ENCODE measurements around the gene TNFSF13.

TNFSF13 gene

GRCh38 chr17:7563115-7563869 lies 4.7 kb downstream of the TNFSF13 start:
- TF ChIP-seq Cebpa-rat (IDR thresholded peaks at IDR 0.05): no peak
- peaks cover 4 to 57% (median 13%) of the 10 kb centered on the region in 11 experiments; a peak in 17 of 22 replicates for H4K20me1 ChIP-seq
- H3K9me3 ChIP-seq (replicated peaks in 1 of 11): no peaks in the 10 kb centered on the region
- peak overlapping the region; percentile 81 to 98 (median 88) for H3K4me3 ChIP-seq
- H3K4me1 ChIP-seq: peaks cover 31 to 48% (median 40%) of the 10 kb centered on the region in 10 experiments
- H3K27me3 ChIP-seq: no peaks in the 10 kb centered on the region
- peak overlapping the region in 9 of 11 experiments; percentile 20 to 99 (median 97); a peak in 13 of 22 replicates for H3K27ac ChIP-seq
- H3K9ac ChIP-seq: peak overlapping the region; percentile 88 to 98 (median 94); a peak in 21 of 22 replicates
- H3K4me2 ChIP-seq: peak overlapping the region; percentile 91 to 100 (median 96)
- peaks cover 47 to 78% (median 57%) of the 10 kb centered on the region in 11 experiments for H3K36me3 ChIP-seq

GRCh38 chr17:7569571-7569970 lies 11.0 kb downstream of the TNFSF13 start:
- Histone ChIP-seq H3K9me3 (replicated peaks in 1 of 11) (peaks cover 0 to 4% (median 0%) of the 10 kb centered on the region in 11 experiments; a peak in 5 of 22 replicates), H3K36me3 (peaks cover 72 to 82% (median 81%) of the 10 kb centered on the region in 11 experiments), H3K27me3 (no peaks in the 10 kb centered on the region), H3K4me1 (peaks cover 10 to 41% (median 21%) of the 10 kb centered on the region in 10 experiments), H3K27ac (no peak overlapping the region; a peak in 1 of 22 replicates), H3K9ac (peak overlapping the region in 6 of 11 experiments; percentile 4 to 91 (median 35); a peak in 4 of 22 replicates), H3K4me2 (peak overlapping the region in 2 of 11 experiments; percentile 3 to 95; a peak in 1 of 22 replicates), H3K4me3 (no peak overlapping the region), H4K20me1 (peaks cover 15 to 68% (median 24%) of the 10 kb centered on the region in 11 experiments)
- TF ChIP-seq Cebpa-rat (IDR thresholded peaks at IDR 0.05): no peak

GRCh38 chr17:7570351-7570750 lies 11.8 kb downstream of the TNFSF13 start:
- H3K36me3 ChIP-seq: peaks cover 72 to 82% (median 81%) of the 10 kb centered on the region in 11 experiments
- H3K9ac ChIP-seq: peak overlapping the region in 9 of 11 experiments; percentile 14 to 100 (median 87); a peak in 9 of 22 replicates
- peaks cover 17 to 35% (median 27%) of the 10 kb centered on the region in 10 experiments for H3K4me1 ChIP-seq
- H3K27ac ChIP-seq: peak overlapping the region in 4 of 11 experiments; percentile 87 to 100 (median 91); a peak in 3 of 22 replicates
- no peaks in the 10 kb centered on the region for H3K27me3 ChIP-seq
- H3K9me3 ChIP-seq (replicated peaks in 1 of 11): peaks cover 0 to 4% (median 0%) of the 10 kb centered on the region in 11 experiments; a peak in 5 of 22 replicates
- H3K4me3 ChIP-seq: no peak overlapping the region
- peak overlapping the region in 6 of 11 experiments; percentile 70 to 95 (median 90); a peak in 7 of 22 replicates for H3K4me2 ChIP-seq
- H4K20me1 ChIP-seq: peaks cover 17 to 68% (median 27%) of the 10 kb centered on the region in 11 experiments
- TF ChIP-seq Cebpa-rat (IDR thresholded peaks at IDR 0.05): no peak

GRCh38 chr17:7572338-7572587 lies 13.7 kb downstream of the TNFSF13 start:
- peaks cover 72 to 82% (median 81%) of the 10 kb centered on the region in 11 experiments for H3K36me3 ChIP-seq
- peaks cover 36 to 70% (median 46%) of the 10 kb centered on the region in 11 experiments for H4K20me1 ChIP-seq
- H3K4me3 ChIP-seq: peak overlapping the region; percentile 55 to 100 (median 66)
- no peak for TF ChIP-seq Cebpa-rat (IDR thresholded peaks at IDR 0.05)
- H3K27ac ChIP-seq: peak overlapping the region; percentile 76 to 100 (median 91)
- no peaks in the 10 kb centered on the region for H3K27me3 ChIP-seq
- H3K9ac ChIP-seq: peak overlapping the region; percentile 83 to 100 (median 91)
- H3K9me3 ChIP-seq (replicated peaks in 1 of 11): peaks cover 0 to 4% (median 0%) of the 10 kb centered on the region in 11 experiments; a peak in 5 of 22 replicates
- peaks cover 36 to 52% (median 46%) of the 10 kb centered on the region in 10 experiments for H3K4me1 ChIP-seq
- peak overlapping the region; percentile 79 to 95 (median 92) for H3K4me2 ChIP-seq

GRCh38 chr17:7572588-7573323 lies 14.2 kb downstream of the TNFSF13 start:
- peaks cover 41 to 57% (median 51%) of the 10 kb centered on the region in 10 experiments for H3K4me1 ChIP-seq
- H3K4me2 ChIP-seq: peak overlapping the region in 10 of 11 experiments; percentile 1 to 50 (median 33); a peak in 16 of 22 replicates
- peaks cover 41 to 70% (median 50%) of the 10 kb centered on the region in 11 experiments for H4K20me1 ChIP-seq
- H3K36me3 ChIP-seq: peaks cover 72 to 82% (median 81%) of the 10 kb centered on the region in 11 experiments
- peak overlapping the region; percentile 99 to 100 (median 100) for H3K27ac ChIP-seq
- H3K4me3 ChIP-seq: peak overlapping the region; percentile 97 to 100 (median 99)
- H3K27me3 ChIP-seq: no peaks in the 10 kb centered on the region
- peak overlapping the region; percentile 99 to 100 (median 100) for H3K9ac ChIP-seq
- peaks cover 0 to 4% (median 0%) of the 10 kb centered on the region in 11 experiments; a peak in 5 of 22 replicates for H3K9me3 ChIP-seq (replicated peaks in 1 of 11)
- TF ChIP-seq Cebpa-rat (IDR thresholded peaks at IDR 0.05): no peak

- Histone ChIP-seq H3K4me2 (peak overlapping the region; percentile 81 to 100 (median 98)), H3K4me1 (peaks cover 48 to 64% (median 58%) of the 10 kb centered on the region in 10 experiments), H3K4me3 (peak overlapping the region; percentile 97 to 100 (median 99)), H4K20me1 (peaks cover 49 to 75% (median 58%) of the 10 kb centered on the region in 11 experiments), H3K36me3 (peaks cover 76 to 85% (median 84%) of the 10 kb centered on the region in 11 experiments), H3K27ac (peak overlapping the region; percentile 99 to 100 (median 100)), H3K9me3 (replicated peaks in 1 of 11) (peaks cover 0 to 4% (median 0%) of the 10 kb centered on the region in 11 experiments; a peak in 5 of 22 replicates), H3K27me3 (no peaks in the 10 kb centered on the region), H3K9ac (peak overlapping the region; percentile 99 to 100 (median 100))
- TF ChIP-seq Cebpa-rat (IDR thresholded peaks at IDR 0.05): peak; percentile 55 to 98 (median 91); a peak in 21 of 22 replicates
These were observed 15.0 kb downstream of the TNFSF13 start for GRCh38 chr17:7573324-7574080.

GRCh38 chr17:7574176-7574953 lies 15.8 kb downstream of the TNFSF13 start:
- Histone ChIP-seq H3K27ac (peak overlapping the region; percentile 57 to 100 (median 100); a peak in 21 of 22 replicates), H3K4me2 (peak overlapping the region; percentile 81 to 100 (median 98)), H3K27me3 (no peaks in the 10 kb centered on the region), H3K4me3 (peak overlapping the region; percentile 97 to 100 (median 99)), H3K4me1 (peaks cover 57 to 67% (median 65%) of the 10 kb centered on the region in 10 experiments), H3K9me3 (replicated peaks in 1 of 11) (peaks cover 0 to 4% (median 0%) of the 10 kb centered on the region in 11 experiments; a peak in 5 of 22 replicates), H3K9ac (peak overlapping the region; percentile 99 to 100 (median 100)), H3K36me3 (peaks cover 74 to 83% (median 79%) of the 10 kb centered on the region in 11 experiments), H4K20me1 (peaks cover 56 to 74% (median 65%) of the 10 kb centered on the region in 11 experiments)
- no peak for TF ChIP-seq Cebpa-rat (IDR thresholded peaks at IDR 0.05)
